HEK293 (cell line): Measurements from ENCODE around the gene CTBP2.

ENCODE experiments used
- CTCF ChIA-PET: fragments of 350-600 bp; formaldehyde crosslinking; extraction: SDS; loops from one replicate; lab custom pipeline; 2021; ENCODE audit warnings: antibody characterized with exemption; lab: Yijun Ruan, JAX
- POLR2A ChIA-PET: fragments of 300-600 bp; formaldehyde crosslinking; extraction: SDS; loops from one replicate; lab custom pipeline; 2020; ENCODE audit warnings: antibody characterized with exemption, inconsistent platforms; lab: Yijun Ruan, JAX
- H3K27ac ChIP-seq: fragments of 200-500 bp; sonication (Bioruptor generic); 2 replicates; pipeline ENCODE4 v1.5.1; 2014; ENCODE audit warnings: low read depth, low read length, control low read depth, inconsistent platforms; ENCODE audit errors: extremely low read depth
- H3K36me3 ChIP-seq, 2 experiments: fragments of 200-500 bp in 1 of 2; sonication (Bioruptor generic) in 1 of 2; 1 replicate in 1 of 2; 2 replicates in 1 of 2; pipeline ENCODE4 v1.5.1; 2014 to 2017; ENCODE audit warnings: inconsistent platforms in 2 of 2, low read length in 2 of 2; ENCODE audit not compliant: control insufficient read depth in 2 of 2, insufficient read depth in 1 of 2
- H3K4me1 ChIP-seq: fragments of 200-500 bp; sonication (Bioruptor generic); 2 replicates; pipeline ENCODE4 v1.5.1; 2014; ENCODE audit warnings: mild to moderate bottlenecking, low read length, inconsistent platforms; ENCODE audit not compliant: control insufficient read depth, insufficient read depth
- H3K4me3 ChIP-seq: 2 replicates; pipeline ENCODE4 v1.5.1; 2011; ENCODE audit warnings: low read depth, mild to moderate bottlenecking, control low read depth, low read length, moderate library complexity
- H3K9me3 ChIP-seq: fragments of 200-500 bp; sonication (Bioruptor generic); 2 replicates; pipeline ENCODE4 v1.5.1; 2014; ENCODE audit warnings: low read depth, low read length, inconsistent platforms; ENCODE audit not compliant: control insufficient read depth, insufficient read depth
- EGR2 ChIP-seq: fragments of 450-650 bp; formaldehyde crosslinking; IDR thresholded peaks from 2 replicates; pipeline ENCODE4 v1.5.1; 2016; ENCODE audit warnings: low read depth, missing biosample characterization, missing genetic modification characterization
- KLF1 ChIP-seq: fragments of 450-650 bp; formaldehyde crosslinking; IDR thresholded peaks from 2 replicates; pipeline ENCODE4 v1.5.1; 2016; ENCODE audit warnings: missing biosample characterization, missing genetic modification characterization
- KLF17 ChIP-seq: fragments of 450-650 bp; formaldehyde crosslinking; IDR thresholded peaks from 2 replicates; pipeline ENCODE4 v1.5.1; 2016; ENCODE audit warnings: missing biosample characterization, missing genetic modification characterization
- MEIS1 ChIP-seq: sonication (generic); formaldehyde crosslinking; IDR thresholded peaks from 2 replicates; pipeline ENCODE4 v1.8.1; 2022; ENCODE audit warnings: missing genetic modification reagents, mild to moderate bottlenecking, borderline replicate concordance
- MZF1 ChIP-seq: fragments of 450-650 bp; formaldehyde crosslinking; IDR thresholded peaks from 2 replicates; pipeline ENCODE4 v1.5.1; 2017; ENCODE audit warnings: missing biosample characterization, missing genetic modification characterization, borderline replicate concordance
- PRDM1 ChIP-seq: fragments of 450-650 bp; formaldehyde crosslinking; IDR thresholded peaks from 2 replicates; pipeline ENCODE4; 2016; ENCODE audit warnings: missing biosample characterization, missing genetic modification characterization
- SETDB1 ChIP-seq: IDR thresholded peaks from one replicate; pipeline ENCODE4 v1.6.1; 2017; ENCODE audit warnings: mild to moderate bottlenecking, low read length, moderate library complexity, mixed read lengths; ENCODE audit not compliant: insufficient read length
- ZBTB10 ChIP-seq: fragments of 450-650 bp; formaldehyde crosslinking; IDR thresholded peaks from 2 replicates; pipeline ENCODE4 v1.5.1; 2016; ENCODE audit warnings: missing biosample characterization, missing genetic modification characterization
- ZNF280D ChIP-seq: fragments of 450-650 bp; formaldehyde crosslinking; IDR thresholded peaks from 2 replicates; pipeline ENCODE4 v1.5.1; 2016; ENCODE audit warnings: missing biosample characterization, missing genetic modification characterization
- ZNF292 ChIP-seq: fragments of 450-650 bp; formaldehyde crosslinking; IDR thresholded peaks from 2 replicates; pipeline ENCODE4 v1.5.1; 2016; ENCODE audit warnings: low read depth, missing biosample characterization, missing genetic modification characterization, borderline replicate concordance
- ZNF324 ChIP-seq: fragments of 450-650 bp; formaldehyde crosslinking; IDR thresholded peaks from 2 replicates; pipeline ENCODE4 v1.5.1; 2016; ENCODE audit warnings: missing biosample characterization, missing genetic modification characterization
- ZNF341 ChIP-seq: fragments of 450-650 bp; formaldehyde crosslinking; IDR thresholded peaks from 2 replicates; pipeline ENCODE4; 2016; ENCODE audit warnings: low read depth, missing biosample characterization, missing genetic modification characterization
- ZNF423 ChIP-seq: fragments of 450-650 bp; formaldehyde crosslinking; IDR thresholded peaks from 2 replicates; pipeline ENCODE4 v1.5.1; 2016; ENCODE audit warnings: missing biosample characterization, missing genetic modification characterization
- ZNF426 ChIP-seq: fragments of 450-650 bp; formaldehyde crosslinking; IDR thresholded peaks from 2 replicates; pipeline ENCODE4 v1.5.1; 2017; ENCODE audit warnings: missing biosample characterization, missing genetic modification characterization, mild to moderate bottlenecking, inconsistent platforms, moderate library complexity
- ZNF529 ChIP-seq: fragments of 450-650 bp; formaldehyde crosslinking; IDR thresholded peaks from 2 replicates; pipeline ENCODE4 v1.5.1; 2017; ENCODE audit warnings: missing genetic modification characterization, missing biosample characterization; ENCODE audit not compliant: insufficient replicate concordance
- ZNF558 ChIP-seq: fragments of 450-650 bp; formaldehyde crosslinking; IDR thresholded peaks from 2 replicates; pipeline ENCODE4 v1.5.1; 2016; ENCODE audit warnings: missing biosample characterization, missing genetic modification characterization
- ZNF654 ChIP-seq: fragments of 450-650 bp; formaldehyde crosslinking; IDR thresholded peaks from 2 replicates; pipeline ENCODE4 v1.5.1; 2016; ENCODE audit warnings: low read depth, missing biosample characterization, missing genetic modification characterization
- ZNF660 ChIP-seq: fragments of 450-650 bp; IDR thresholded peaks from 2 replicates; pipeline ENCODE4 v1.5.1; 2018; ENCODE audit warnings: missing biosample characterization, mild to moderate bottlenecking, missing genetic modification characterization
- ZNF670 ChIP-seq: fragments of 450-650 bp; formaldehyde crosslinking; IDR thresholded peaks from 2 replicates; pipeline ENCODE4 v1.5.1; 2016; ENCODE audit warnings: missing biosample characterization, missing genetic modification characterization, low read depth
- ZNF677 ChIP-seq: fragments of 450-650 bp; IDR thresholded peaks from 2 replicates; pipeline ENCODE4 v1.5.0; 2018; ENCODE audit warnings: missing biosample characterization, mild to moderate bottlenecking, missing genetic modification characterization, moderate library complexity
- ZNF837 ChIP-seq: fragments of 450-650 bp; formaldehyde crosslinking; IDR thresholded peaks from 2 replicates; pipeline ENCODE4 v1.5.1; 2016; ENCODE audit warnings: missing biosample characterization, missing genetic modification characterization
- ZSCAN4 ChIP-seq: fragments of 450-650 bp; formaldehyde crosslinking; IDR thresholded peaks from 2 replicates; pipeline ENCODE4 v1.5.1; 2017; ENCODE audit warnings: missing biosample characterization, missing genetic modification characterization
- TF ChIP-seq, protein P1 (sequence below): fragments of 450-650 bp; formaldehyde crosslinking; IDR thresholded peaks from 2 replicates; pipeline ENCODE4 v1.5.1; 2016; ENCODE audit warnings: missing biosample characterization, missing genetic modification characterization
- TF ChIP-seq, protein P2 (sequence below): fragments of 450-650 bp; formaldehyde crosslinking; IDR thresholded peaks from 2 replicates; pipeline ENCODE4 v1.5.1; 2016; ENCODE audit warnings: missing biosample characterization, missing genetic modification characterization

The CTBP2 gene

DNA sequence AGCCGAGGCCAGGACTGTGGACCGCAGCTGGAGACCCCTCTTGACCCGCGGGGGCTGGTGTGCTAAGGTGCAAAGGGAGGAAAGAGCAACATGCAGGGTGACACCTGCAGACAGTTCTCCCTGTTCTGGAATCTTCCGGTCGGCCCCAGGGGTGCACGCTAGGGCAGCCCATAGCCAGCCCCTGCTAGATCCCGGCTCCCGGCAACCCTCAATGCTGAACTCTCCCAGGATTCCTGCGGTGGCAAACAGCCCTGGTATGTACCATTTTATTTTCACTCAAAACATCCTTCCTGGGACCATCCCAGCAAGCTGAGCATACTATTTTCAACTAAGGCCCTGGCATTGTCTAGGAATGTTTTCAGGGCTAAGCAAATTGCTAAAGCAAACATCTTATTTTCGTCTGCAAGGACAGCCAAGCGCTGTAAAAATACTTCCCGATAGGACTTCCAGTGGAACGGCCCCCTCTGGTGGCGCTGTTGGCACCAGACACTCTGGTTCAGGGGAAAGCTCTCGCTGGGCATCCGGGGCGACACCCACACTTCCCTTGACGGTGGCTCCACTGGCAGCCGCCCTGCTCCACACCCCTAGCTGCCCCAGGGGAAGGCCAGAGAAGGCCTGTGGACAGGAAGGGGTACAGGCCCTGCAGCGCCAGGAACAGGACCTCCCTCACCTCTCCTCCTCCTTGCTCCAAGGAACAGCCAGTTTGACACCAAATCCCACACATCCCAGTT, 99.4 kb downstream of the CTBP2 start:
- no peaks in the 10 kb centered on the region for H3K9me3 ChIP-seq
- H3K4me3 ChIP-seq, result no peak overlapping the region
- TF ChIP-seq ZNF292 (no peak), ZNF660 (tag by site-specific recombination) (0 out of 2 replicates have a peak, but pooled peaks have one; percentile 28), ZNF324 (tag by site-specific recombination) (no peak), KLF1 (tag by site-specific recombination) (peak; percentile 51), ZNF529 (tag by site-specific recombination) (no peak), EGR2 (tag by site-specific recombination) (no peak), ZNF558 (tag by site-specific recombination) (no peak), ZNF426 (no peak), PRDM1 (tag by site-specific recombination) (no peak), MEIS1 (CRISPR knock-in tag) (no peak), ZNF654 (peak; percentile 44), ZNF280D (tag by site-specific recombination) (no peak), ZNF423 (0 out of 2 replicates have a peak, but pooled peaks have one; percentile 13), ZNF341 (tag by site-specific recombination) (peak; percentile 22; the same call in 1 of the 2 replicates), KLF17 (tag by site-specific recombination) (no peak), ZNF670 (tag by site-specific recombination) (no peak)
- TF ChIP-seq, protein P1, sequence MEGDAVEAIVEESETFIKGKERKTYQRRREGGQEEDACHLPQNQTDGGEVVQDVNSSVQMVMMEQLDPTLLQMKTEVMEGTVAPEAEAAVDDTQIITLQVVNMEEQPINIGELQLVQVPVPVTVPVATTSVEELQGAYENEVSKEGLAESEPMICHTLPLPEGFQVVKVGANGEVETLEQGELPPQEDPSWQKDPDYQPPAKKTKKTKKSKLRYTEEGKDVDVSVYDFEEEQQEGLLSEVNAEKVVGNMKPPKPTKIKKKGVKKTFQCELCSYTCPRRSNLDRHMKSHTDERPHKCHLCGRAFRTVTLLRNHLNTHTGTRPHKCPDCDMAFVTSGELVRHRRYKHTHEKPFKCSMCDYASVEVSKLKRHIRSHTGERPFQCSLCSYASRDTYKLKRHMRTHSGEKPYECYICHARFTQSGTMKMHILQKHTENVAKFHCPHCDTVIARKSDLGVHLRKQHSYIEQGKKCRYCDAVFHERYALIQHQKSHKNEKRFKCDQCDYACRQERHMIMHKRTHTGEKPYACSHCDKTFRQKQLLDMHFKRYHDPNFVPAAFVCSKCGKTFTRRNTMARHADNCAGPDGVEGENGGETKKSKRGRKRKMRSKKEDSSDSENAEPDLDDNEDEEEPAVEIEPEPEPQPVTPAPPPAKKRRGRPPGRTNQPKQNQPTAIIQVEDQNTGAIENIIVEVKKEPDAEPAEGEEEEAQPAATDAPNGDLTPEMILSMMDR (tag by site-specific recombination), result peak; percentile 67
- POLR2A ChIA-PET, result interaction anchor here (0.5 kb wide), 1 partner anchor 15 kb away, joined by 3 read pairs; no protein-coding TSS in a partner anchor
- H3K36me3 ChIP-seq, result peaks cover 0 to 9% of the 10 kb centered on the region in 2 experiments; a peak in 1 of 3 replicates
- CTCF ChIA-PET, result interaction anchor here (0.5 to 1.8 kb wide), 7 partner anchors 13 to 1007 kb away, joined by 3 to 16 read pairs (median 3); no protein-coding TSS in a partner anchor
- H3K27ac ChIP-seq, result no peak overlapping the region
- H3K4me1 ChIP-seq, result peaks cover 27% of the 10 kb centered on the region

- no peak overlapping the region for H3K4me3 ChIP-seq
- H3K9me3 ChIP-seq, result no peaks in the 10 kb centered on the region
- H3K36me3 ChIP-seq, result peaks cover 0 to 9% of the 10 kb centered on the region in 2 experiments; a peak in 1 of 3 replicates
- H3K27ac ChIP-seq, result no peak overlapping the region
- ChIA-PET CTCF (interaction anchor here (1.6 to 1.8 kb wide), 2 partner anchors 13 to 68 kb away, joined by 5 to 16 read pairs; no protein-coding TSS in a partner anchor), POLR2A (no interaction called here)
- peaks cover 27% of the 10 kb centered on the region for H3K4me1 ChIP-seq
- TF ChIP-seq EGR2 (tag by site-specific recombination) (peak; percentile 66), ZBTB10 (no peak), SETDB1 (peak; percentile 29), ZNF677 (tag by site-specific recombination) (no peak), MZF1 (tag by site-specific recombination) (no peak), ZSCAN4 (0 out of 2 replicates have a peak, but pooled peaks have one; percentile 62), ZNF837 (tag by site-specific recombination) (no peak)
- TF ChIP-seq, protein P2, sequence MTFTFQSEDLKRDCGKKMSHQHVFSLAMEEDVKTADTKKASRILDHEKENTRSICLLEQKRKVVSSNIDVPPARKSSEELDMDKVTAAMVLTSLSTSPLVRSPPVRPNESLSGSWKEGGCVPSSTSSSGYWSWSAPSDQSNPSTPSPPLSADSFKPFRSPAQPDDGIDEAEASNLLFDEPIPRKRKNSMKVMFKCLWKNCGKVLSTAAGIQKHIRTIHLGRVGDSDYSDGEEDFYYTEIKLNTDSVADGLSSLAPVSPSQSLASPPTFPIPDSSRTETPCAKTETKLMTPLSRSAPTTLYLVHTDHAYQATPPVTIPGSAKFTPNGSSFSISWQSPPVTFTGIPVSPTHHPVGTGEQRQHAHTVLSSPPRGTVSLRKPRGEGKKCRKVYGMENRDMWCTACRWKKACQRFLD (tag by site-specific recombination), result no peak
Observed at GRCh38 chr10:125060482-125060825, 99.9 kb downstream of the CTBP2 start.
